ES-I3 (cell line): ENCODE measurements around the gene LRRC34.

Experiments
- H3K36me3 ChIP-seq: 2 replicates; pipeline ENCODE4 v1.6.1; 2013; ENCODE audit warnings: mild to moderate bottlenecking, low read length, control low read depth, moderate library complexity; ENCODE audit not compliant: insufficient read depth
- H3K4me1 ChIP-seq: 2 replicates; pipeline ENCODE4 v1.6.1; 2013; ENCODE audit warnings: mild to moderate bottlenecking, control low read depth, low read length; ENCODE audit not compliant: insufficient read depth
- H3K9ac ChIP-seq: 2 replicates; pipeline ENCODE4 v1.6.1; 2013; ENCODE audit warnings: low read depth, mild to moderate bottlenecking, low read length, moderate library complexity
- H3K9me3 ChIP-seq: 2 replicates; pipeline ENCODE4 v1.6.1; 2013; ENCODE audit warnings: mild to moderate bottlenecking, low read length, moderate library complexity; ENCODE audit not compliant: control insufficient read depth, insufficient read depth

LRRC34 gene, protein sequence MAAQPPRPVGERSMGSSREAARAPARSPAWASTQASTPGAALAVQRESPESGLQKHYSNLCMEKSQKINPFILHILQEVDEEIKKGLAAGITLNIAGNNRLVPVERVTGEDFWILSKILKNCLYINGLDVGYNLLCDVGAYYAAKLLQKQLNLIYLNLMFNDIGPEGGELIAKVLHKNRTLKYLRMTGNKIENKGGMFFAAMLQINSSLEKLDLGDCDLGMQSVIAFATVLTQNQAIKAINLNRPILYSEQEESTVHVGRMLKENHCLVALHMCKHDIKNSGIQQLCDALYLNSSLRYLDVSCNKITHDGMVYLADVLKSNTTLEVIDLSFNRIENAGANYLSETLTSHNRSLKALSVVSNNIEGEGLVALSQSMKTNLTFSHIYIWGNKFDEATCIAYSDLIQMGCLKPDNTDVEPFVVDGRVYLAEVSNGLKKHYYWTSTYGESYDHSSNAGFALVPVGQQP

GRCh38 chr3:169812332-169813235 lies at the start of gene LRRC34, which contains the start of gene LRRIQ4:
Gene LRRC34, minus strand, starts transcription at chr3:169812904. Its CDS starts 356 bp downstream, at chr3:169812548.
Gene LRRIQ4, plus strand, starts transcription at chr3:169812870. Its CDS starts 9,052 bp downstream, at chr3:169821922.
- Histone ChIP-seq H3K9me3 (no peaks in the 10 kb centered on the region; the same call in 1 of the 2 replicates), H3K9ac (peak within 1 kb of the TSS; percentile 80), H3K4me1 (peaks cover 4% of the 10 kb centered on the region), H3K36me3 (no peaks in the 10 kb centered on the region)

DNA sequence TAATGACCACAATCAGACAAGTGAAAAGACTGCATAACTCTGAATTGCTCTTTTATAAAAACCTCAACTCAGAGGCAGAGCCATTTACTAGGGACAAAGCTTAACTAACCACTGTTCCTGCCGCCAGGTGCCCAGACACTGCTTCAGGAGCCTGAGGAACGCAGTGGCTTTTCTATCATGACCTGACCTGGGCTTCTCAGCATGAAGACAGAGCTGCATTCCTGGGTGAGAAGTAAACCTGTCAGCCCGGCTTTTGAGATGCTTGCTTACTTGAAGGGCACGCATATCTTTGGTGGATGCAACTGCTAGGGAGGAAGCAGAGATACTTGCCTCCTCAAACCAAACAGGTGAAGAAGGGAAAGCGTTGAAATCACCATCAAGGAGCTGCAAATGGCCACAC lies 49.2 kb upstream of the LRRC34 start:
- Histone ChIP-seq H3K9me3 (no peaks in the 10 kb centered on the region), H3K9ac (no peak overlapping the region), H3K36me3 (no peaks in the 10 kb centered on the region), H3K4me1 (no peaks in the 10 kb centered on the region)

GRCh38 chr3:169857811-169858210 lies 45.1 kb upstream of the LRRC34 start:
- no peaks in the 10 kb centered on the region for H3K4me1 ChIP-seq

DNA sequence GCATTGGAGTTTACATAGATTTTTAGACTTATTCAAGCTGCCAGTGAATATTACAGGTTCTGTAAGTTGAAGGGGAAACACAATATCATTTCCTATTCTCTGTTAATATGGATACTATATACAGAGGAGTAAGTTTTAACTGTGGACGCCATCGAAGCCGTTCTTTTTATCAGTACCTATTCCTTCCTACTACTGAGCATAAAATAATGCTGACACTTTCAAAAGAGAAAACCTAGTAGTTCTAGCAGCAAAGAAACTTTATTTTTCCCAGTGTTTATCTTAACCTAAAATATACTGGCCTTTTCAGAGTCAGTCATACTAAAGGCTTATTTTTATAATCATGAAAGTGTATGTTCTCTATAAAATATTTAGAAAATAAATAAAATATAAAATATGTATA lies 42.8 kb upstream of the LRRC34 start:
- Histone ChIP-seq H3K4me1 (no peaks in the 10 kb centered on the region), H3K36me3 (no peaks in the 10 kb centered on the region), H3K9ac (no peak overlapping the region), H3K9me3 (no peaks in the 10 kb centered on the region)

More at GRCh38 chr3:169857811-169858210, 45.1 kb upstream of the LRRC34 start:
- no peaks in the 10 kb centered on the region for H3K9me3 ChIP-seq
- H3K9ac ChIP-seq, result no peak overlapping the region
- H3K36me3 ChIP-seq, result no peaks in the 10 kb centered on the region

- Histone ChIP-seq H3K36me3 (no peaks in the 10 kb centered on the region), H3K4me1 (peaks cover 10% of the 10 kb centered on the region; the same call in 1 of the 2 replicates), H3K9ac (no peak overlapping the region), H3K9me3 (no peaks in the 10 kb centered on the region)
Measured at GRCh38 chr3:169850618-169851017, 37.9 kb upstream of the LRRC34 start.

GRCh38 chr3:169848741-169849140 lies 36.0 kb upstream of the LRRC34 start:
- Histone ChIP-seq H3K9me3 (no peaks in the 10 kb centered on the region), H3K4me1 (peaks cover 10% of the 10 kb centered on the region; the same call in 1 of the 2 replicates), H3K9ac (no peak overlapping the region), H3K36me3 (no peaks in the 10 kb centered on the region)

DNA sequence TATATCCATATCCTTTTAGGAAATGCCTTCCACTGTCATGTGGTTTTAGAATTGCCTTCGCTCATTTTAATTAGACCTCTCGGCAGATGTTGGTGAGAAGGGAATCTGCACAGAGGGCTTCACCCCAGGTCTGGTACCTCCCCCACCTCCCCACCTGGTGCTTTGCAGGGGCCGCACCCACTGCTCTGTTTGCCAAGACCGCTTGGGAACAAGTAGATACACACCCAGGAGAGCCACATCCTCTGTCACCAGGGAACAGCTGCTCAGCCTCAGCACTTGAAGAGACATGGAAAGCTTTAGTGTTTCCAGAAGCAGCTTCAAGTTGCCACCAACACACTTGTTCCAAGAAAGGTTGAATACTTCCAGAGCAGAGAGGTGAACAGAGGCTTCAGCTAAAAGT lies 35.2 kb upstream of the LRRC34 start:
- H3K36me3 ChIP-seq, result no peaks in the 10 kb centered on the region
- peaks cover 2% of the 10 kb centered on the region; the same call in 1 of the 2 replicates for H3K9me3 ChIP-seq
- peaks cover 10% of the 10 kb centered on the region; the same call in 1 of the 2 replicates for H3K4me1 ChIP-seq
- no peak overlapping the region for H3K9ac ChIP-seq

- peaks cover 10% of the 10 kb centered on the region; the same call in 1 of the 2 replicates for H3K4me1 ChIP-seq
- H3K9ac ChIP-seq, result no peak overlapping the region
Measured at GRCh38 chr3:169846458-169847193, 33.9 kb upstream of the LRRC34 start.

GRCh38 chr3:169842960-169843359 lies 30.3 kb upstream of the LRRC34 start:
- H3K9ac ChIP-seq, result no peak overlapping the region
- peaks cover 10% of the 10 kb centered on the region for H3K4me1 ChIP-seq
- H3K36me3 ChIP-seq, result no peaks in the 10 kb centered on the region
- H3K9me3 ChIP-seq, result peaks cover 4% of the 10 kb centered on the region; the same call in 1 of the 2 replicates

More at GRCh38 chr3:169846458-169847193, 33.9 kb upstream of the LRRC34 start:
- Histone ChIP-seq H3K36me3 (no peaks in the 10 kb centered on the region), H3K9me3 (peaks cover 4% of the 10 kb centered on the region; the same call in 1 of the 2 replicates)

DNA sequence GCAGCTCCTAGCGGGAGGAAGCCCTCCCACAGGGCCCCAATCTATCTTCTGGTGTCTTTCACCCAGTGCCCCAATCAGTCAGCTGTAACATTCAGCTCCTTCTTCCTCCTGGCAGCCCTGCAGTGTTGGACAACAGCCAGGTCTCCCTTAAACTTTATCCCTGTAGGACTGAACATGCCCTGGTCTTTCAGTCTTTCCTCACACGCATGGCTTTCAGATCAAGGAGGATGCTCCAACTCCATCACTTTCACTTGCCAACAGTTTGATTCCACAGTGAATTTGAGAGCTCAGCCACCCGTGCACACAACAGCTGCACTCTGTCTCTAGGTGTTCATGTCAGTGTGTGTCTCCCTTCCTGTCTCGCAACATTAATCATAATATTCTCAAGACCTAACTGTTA lies 28.5 kb upstream of the LRRC34 start:
- H3K9me3 ChIP-seq, result peaks cover 4% of the 10 kb centered on the region; the same call in 1 of the 2 replicates
- H3K9ac ChIP-seq, result no peak overlapping the region
- no peaks in the 10 kb centered on the region for H3K36me3 ChIP-seq
- peaks cover 9% of the 10 kb centered on the region for H3K4me1 ChIP-seq

GRCh38 chr3:169838511-169839030 lies 25.9 kb upstream of the LRRC34 start:
- H3K9me3 ChIP-seq, result peaks cover 4% of the 10 kb centered on the region; the same call in 1 of the 2 replicates
- H3K36me3 ChIP-seq, result no peaks in the 10 kb centered on the region
- peaks cover 10% of the 10 kb centered on the region for H3K4me1 ChIP-seq
- H3K9ac ChIP-seq, result no peak overlapping the region

GRCh38 chr3:169836942-169837275 lies 24.2 kb upstream of the LRRC34 start:
- H3K36me3 ChIP-seq, result no peaks in the 10 kb centered on the region
- H3K4me1 ChIP-seq, result peaks cover 10% of the 10 kb centered on the region
- no peaks in the 10 kb centered on the region for H3K9me3 ChIP-seq
- no peak overlapping the region for H3K9ac ChIP-seq

GRCh38 chr3:169836078-169836941 lies 23.6 kb upstream of the LRRC34 start:
- no peak overlapping the region for H3K9ac ChIP-seq
- no peaks in the 10 kb centered on the region for H3K36me3 ChIP-seq
- H3K9me3 ChIP-seq, result no peaks in the 10 kb centered on the region
- peaks cover 10% of the 10 kb centered on the region for H3K4me1 ChIP-seq
